Kidney tubule cell (primary cell): ENCODE results near the gene HELZ.
"Not testable (repeated sequence)": the region's sequence is repeated elsewhere in the genome, so short reads cannot be mapped to it uniquely, and the experiment has no call there.

ENCODE experiments used
- DNase-seq: peaks from one replicate; pipeline ENCODE4 v3.0.0-alpha.2; 2018; ENCODE audit warnings: low spot score

HELZ gene

DNA sequence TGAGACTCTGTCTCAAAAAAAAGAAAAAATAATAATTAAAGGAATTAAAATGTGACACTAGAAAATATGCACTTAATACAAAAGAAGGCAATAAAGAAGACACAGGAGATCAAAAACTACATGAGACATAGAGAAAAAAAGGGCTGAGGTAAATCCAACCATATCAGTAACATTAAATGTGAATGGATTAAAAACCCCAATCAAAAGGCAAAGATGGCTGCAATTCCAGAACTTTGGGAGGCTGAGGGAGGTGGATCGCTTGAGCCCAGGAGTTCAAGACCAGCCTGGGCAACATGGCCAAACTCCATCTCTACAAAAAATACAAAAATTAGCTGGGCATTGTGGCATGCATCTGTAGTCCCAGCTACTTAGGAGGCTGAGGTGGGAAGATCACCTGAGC is 103.0 kb downstream of the HELZ start:
- not testable (repeated sequence) for DNase-seq

- DNase-seq: peak; percentile 6
These were observed 105.0 kb downstream of the HELZ start for GRCh38 chr17:67139784-67140665.

DNA sequence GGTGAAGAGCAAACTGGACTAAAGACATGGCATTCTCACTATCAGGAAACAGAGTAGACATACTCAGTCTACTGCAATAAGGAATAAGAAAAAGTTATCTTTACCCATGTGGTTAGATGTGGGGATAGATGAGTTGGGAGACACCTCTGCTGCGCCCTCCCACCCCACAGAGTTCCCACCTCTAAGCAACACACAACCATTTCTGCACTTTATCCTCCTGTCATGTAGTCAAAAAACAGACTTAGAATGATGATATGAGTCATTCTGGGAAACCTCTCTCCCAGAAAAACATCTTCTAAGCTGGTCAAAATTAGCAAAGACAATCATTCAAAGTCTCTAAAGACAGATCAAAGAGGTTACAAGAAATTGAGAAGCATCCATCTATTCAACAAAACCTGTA is 105.7 kb downstream of the HELZ start:
- no peak for DNase-seq

DNA sequence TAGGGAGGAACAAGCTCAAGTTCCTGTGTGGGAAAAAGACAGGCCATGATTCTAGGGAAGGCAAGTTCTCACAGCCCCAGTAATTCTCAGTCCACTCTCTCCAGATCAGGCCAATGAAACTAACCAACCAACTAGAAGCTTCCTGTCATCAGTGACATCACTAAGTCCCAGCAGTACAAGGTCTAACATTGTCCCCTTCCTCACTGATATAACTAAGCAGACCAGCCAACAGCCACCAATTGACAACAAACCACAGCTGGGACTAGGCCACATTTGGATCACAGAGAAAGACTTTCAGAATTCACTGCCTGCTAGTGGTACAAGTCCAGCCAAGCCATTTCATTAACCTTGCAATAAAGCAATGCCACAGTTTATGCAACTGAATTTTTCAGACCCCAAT is 106.6 kb downstream of the HELZ start:
- DNase-seq: no peak

- no peak for DNase-seq
These were observed 107.1 kb downstream of the HELZ start for GRCh38 chr17:67137860-67138259.

DNA sequence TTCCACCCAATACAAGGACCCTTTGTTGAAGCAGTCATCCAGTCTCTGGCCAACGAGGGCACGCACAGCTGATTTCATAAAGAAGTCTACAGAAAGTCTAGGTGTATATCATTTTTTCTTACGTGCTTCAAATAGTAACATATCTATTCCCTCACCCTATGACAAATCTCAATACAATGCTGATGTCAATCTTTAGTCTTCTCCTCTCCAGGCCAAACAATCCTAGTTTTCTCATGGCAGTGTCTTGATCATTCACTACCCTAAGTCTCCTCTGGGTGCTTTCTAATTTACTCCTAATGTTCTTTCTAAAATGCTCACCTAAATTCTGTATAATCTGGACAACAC is 108.0 kb downstream of the HELZ start:
- DNase-seq: peak; percentile 33

DNA sequence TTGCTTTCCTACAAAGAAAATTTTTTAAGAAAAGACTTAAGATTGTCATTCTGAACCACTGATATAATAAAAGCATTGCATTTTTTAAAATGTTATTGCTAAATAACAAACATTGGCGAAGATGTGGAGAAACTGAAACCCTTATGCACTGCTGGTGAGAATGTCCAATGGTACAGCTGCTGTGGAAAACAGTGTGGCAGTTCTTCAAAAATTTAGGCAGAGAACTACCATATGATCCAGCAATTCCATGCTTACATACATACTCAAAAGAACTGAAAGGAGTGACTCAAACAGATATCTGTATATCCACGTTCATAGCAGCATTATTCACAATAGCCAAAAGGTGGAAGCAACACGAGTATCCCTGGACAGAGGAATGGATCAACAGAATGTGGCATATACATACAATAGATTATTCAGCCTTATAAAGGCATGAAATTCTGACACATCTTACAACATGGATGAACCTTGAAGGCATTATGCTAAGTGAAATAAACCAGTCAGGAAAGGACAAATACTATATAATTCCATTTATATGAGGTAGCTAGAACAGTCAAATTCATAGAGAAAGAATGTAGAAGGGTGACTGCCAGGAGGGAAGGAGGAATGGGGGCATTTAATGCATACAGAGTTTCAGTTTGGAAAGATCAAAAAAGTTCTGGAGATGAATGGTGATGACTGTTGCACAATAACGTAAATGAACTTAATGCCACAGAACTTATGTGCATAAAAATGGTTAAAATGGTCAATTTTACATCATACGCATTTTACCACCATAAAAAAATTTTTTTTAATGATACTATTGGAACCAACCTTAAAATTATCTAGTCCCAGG is 108.6 kb downstream of the HELZ start:
- DNase-seq: no peak

DNA sequence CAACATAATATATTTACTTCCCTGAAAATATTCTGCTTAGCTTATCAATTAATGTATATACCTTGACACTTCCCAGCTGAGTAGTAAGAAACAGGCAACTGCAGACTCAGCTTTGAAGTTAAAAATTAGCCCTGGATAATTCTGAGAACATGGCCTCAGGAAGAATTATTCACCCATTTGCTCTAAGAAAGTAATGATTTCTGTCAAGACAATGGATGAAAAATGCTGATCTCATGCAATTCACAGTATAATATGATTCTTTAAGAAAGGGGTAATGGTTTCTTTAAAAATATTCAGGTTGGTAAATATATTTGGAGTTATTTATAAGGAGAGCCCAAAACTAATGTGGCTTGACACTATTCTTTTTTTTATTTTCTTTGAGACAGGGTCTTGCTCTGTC is 111.8 kb downstream of the HELZ start:
- peak; percentile 37 for DNase-seq

- no peak for DNase-seq
These were observed 112.6 kb downstream of the HELZ start for GRCh38 chr17:67132366-67132765.

- no peak for DNase-seq
These were observed 114.2 kb downstream of the HELZ start for GRCh38 chr17:67130768-67131167.

- no peak for DNase-seq
These were observed 115.7 kb downstream of the HELZ start for GRCh38 chr17:67129283-67129682.

DNA sequence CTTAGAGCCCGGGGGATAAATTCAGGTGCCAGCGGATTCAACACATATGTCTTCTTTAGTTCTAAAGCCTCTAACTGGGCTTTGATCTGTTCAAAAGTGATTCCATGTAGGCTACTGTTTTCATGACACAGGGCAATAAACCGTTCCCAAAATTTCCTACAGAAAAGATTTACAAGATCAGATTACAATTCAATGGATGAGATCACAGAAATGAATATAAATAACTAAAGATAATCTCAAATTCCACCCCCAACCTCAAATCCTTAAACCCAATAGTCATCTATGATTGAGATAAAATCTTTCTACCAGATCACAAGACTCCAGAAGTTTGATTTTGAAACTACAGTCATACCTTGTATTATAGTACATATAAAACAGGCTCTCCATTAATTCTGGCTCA is 116.3 kb downstream of the HELZ start:
- DNase-seq: no peak

DNA sequence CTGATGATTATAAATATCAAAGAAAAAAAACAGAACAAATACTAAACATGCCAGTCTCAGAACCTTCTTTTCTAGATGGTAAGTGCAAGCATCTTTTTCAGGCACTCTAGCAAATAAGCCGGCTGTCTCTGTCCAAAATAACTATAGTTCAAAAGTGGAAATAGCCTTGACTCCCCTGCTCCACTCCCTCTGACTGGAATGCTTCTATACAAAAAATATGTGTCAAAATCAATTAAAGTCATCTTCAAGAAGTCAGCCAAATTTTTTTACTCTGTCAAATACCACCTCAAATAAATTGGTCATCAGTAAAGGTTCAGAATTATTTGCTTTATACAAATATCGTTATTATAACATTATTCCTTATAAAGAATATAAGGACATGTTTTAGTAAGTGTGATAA is 117.1 kb downstream of the HELZ start:
- DNase-seq: no peak

DNA sequence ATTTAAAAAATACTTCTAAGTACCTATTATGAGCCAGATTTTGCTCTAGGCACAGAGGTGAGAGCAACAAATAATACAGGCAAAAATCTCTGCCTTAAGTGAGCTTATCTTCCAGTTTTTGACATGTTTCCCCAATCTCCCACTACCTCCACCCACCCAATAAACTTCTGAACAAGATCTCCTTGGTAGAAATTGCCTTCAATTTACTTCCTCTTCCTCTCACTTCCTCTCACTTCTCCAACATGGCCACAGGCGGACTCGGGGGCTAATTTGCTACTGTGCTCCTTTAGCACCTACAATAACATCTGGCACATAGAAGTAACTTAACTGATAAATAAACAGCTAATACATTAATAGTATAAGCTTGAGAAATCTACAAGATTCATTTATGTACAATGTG is 118.0 kb downstream of the HELZ start:
- no peak for DNase-seq

GRCh38 chr17:67126543-67126942 is 118.5 kb downstream of the HELZ start:
- not testable (repeated sequence) for DNase-seq

DNA sequence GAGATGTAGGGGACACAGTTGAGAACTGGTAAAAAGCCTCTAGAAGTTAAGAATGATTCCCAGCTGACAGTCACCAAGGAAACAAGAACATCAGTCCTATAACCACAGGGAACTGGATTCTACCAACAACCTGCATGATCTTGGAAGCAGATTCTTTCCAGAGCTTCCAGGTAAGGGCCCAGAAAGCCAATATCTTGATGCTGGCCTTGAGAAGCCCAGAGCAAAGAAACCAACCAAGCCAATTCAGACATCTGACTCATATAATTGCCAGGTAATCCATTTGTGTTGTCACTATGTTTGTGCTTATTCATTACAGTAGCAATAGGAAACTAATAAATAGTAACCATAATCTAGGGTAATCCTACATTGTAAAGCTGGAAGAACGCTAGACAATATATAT is 119.1 kb downstream of the HELZ start:
- DNase-seq: peak; percentile 27

DNA sequence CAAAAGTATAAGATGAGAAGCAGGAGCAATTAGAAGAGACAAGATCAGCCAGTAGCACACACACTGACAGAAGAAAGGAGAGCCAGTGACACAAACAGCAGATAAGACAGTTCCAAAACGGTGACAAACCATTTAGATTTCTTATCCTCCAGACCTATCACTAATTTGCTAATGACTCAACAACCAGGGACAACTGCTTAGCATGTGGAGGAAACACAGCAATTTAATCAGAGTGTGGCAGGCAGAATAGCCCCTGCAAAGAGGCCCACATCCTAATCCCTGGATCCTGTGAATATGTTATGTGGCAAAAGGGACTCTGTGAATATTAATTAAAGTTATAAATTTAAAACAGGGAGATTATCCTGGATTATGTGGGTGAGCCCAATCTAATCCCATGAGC is 119.6 kb downstream of the HELZ start:
- peak; percentile 55 for DNase-seq

- DNase-seq: no peak
These were observed 120.4 kb downstream of the HELZ start for GRCh38 chr17:67124450-67125148.

GRCh38 chr17:67123699-67124098 is 121.3 kb downstream of the HELZ start:
- DNase-seq: no peak

DNA sequence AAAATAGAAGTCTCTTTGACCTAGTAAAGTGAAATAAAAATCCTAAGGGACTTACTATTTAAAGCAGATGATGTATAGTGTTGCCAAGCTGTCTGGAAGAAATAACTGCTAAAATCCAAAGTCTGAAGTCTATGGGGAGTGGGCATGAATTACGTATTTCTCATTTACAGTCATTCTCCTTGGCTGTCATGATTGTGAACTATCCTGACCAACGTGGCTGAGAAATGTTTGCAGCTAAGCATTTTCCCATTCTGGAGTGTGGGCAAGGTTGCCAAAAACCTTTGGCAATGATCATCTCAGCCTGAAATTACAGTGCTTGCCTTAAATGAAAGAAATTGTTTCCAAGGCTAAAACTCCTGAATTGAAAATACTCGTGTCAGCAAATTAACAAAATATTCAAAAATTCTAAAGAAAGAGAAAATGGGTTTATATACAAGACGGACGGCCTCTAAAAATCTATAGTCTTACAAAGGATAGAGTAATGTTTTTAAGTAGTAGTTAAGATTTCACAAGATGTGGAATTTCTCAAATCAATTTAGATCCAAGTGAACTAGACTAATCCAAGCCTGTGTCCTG is 123.6 kb downstream of the HELZ start:
- DNase-seq: no peak

DNA sequence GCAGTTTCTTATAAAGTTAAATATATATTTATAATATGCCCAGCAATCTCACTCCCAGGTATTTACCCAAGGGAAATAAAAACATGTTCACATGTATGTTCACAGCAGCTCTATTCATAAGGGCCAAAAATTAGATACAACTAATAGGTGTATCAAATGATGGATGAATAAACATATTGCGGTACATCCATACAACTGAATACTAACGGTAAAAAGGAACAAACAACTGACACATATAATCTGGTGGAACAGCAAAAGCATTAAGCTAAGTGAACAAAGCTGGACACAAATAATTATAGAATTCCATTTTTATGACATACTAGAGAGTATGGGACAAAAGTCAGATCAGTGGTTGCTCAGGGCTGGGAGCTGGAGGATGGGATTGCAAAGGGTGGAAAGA is 125.9 kb downstream of the HELZ start:
- DNase-seq: no peak

- no peak for DNase-seq
These were observed 128.9 kb downstream of the HELZ start for GRCh38 chr17:67116045-67116575.
